Measurements from ENCODE around the gene SLC25A38. TPM values are rescaled to one million over a fixed set of nuclear protein-coding genes. Genes with fewer than 3 reads are reported as not detected.
"Not testable (repeated sequence)": the region's sequence is repeated elsewhere in the genome, so short reads cannot be mapped to it uniquely, and the experiment has no call there.

Gene SLC25A38
- total RNA-seq, 1 donor: 29.6 TPM

DNA sequence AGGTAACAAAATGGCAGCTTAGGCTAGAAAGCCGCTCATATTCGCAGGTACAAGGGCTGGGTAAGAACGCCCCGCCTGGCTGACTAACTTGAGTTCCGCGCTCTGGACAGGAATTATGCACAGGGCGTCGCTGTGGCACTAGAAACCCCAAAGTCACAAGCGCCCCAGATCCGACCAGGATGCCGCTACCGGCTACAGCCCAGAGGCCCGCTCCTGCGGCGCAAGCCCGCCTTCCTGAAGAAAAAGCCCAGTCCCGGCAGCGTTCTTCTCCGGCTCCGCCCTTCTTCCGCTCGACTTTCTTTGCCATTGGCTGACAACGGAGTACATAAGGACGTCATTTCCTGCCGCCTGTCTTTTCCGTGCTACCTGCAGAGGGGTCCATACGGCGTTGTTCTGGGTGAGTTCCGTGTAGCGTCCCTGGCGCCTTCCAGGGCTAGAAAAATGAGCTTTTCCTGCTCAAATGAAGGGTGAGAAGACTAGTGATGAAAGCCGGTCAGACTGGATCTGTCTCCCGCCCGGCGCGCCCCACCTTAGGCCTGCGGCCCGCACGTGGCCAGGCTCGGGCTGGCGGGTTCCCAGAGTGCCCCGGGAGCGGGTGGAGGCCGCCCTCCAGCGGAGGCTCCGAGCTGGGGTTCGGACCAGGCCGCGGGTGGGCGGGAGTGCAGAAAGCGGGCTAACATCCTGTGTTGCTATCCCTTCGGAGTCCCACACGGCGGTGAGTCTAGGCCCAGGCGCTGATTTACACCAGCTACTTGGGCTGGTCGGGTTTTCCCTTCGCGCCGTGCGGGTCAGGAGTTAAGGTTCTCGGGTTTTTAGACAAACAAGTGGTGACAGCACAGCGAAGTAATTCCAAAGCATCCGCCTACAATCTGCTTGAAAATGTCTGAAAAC, 23.4 kb downstream of the SLC25A38 start, which contains the start of gene RPSA:
Gene RPSA, plus strand, starts transcription at position 353 of the 891 bp plus-strand sequence. CDS start 934 bp downstream, outside the sequence.
- peak; percentile 88 to 99 (median 98) for DNase-seq (ENCODE audit: low read depth in 2 of 3, low spot score in 2 of 3)

DNA sequence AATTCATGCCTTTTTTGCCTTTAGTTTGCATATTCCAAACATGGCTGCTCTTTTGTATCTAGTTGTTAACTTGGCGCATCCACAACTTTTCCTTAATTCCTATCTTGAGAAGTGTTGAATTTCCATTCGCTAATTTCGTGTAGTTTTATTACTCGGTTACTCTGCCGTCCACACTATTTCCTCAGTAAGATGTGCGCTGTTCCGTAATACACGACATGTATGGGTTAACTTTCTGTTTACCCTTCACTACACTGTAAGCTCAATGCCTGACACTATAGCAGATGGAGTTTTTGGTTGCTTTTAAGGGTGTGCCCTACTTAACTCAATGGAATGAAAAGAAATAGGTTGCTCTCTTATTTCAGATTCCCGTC, 24.1 kb downstream of the SLC25A38 start:
- DNase-seq (ENCODE audit: low read depth in 2 of 3, low spot score in 2 of 3): no peak

DNA sequence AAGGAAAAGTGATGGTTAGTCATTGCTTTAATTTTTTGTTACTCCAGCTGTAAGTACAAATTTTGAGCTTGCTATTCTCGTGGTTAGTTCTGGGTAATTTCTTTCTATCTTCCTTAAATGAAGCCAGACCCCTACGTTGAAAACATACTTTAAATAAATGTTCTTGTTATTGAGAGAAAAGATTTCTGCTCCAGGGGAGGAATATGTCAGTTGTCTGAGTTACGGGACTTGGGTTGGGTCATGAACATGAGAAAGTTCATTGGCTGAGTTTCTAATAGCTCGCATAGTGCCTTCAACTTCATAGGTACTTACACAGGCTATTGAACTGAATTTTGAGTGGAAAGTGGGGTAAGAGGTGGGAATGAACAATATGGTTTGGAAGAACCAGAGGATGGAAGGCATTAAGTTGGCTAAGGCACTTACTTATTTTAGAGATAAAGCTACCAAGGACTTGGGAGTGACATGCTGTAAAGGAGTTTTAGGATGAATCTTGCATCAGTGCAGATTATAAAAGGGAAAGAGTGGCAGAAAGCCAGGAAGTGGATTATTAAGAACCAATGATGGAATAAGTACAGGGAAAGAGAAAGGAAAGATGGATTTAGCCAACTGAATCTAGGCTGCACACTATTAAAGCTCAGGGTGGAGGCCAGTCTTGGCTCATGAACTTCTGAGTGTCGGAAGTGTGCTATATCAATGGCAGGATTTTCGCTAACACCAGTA, 24.8 kb downstream of the SLC25A38 start:
- no peak for DNase-seq (ENCODE audit: low read depth in 2 of 3, low spot score in 2 of 3)

DNA sequence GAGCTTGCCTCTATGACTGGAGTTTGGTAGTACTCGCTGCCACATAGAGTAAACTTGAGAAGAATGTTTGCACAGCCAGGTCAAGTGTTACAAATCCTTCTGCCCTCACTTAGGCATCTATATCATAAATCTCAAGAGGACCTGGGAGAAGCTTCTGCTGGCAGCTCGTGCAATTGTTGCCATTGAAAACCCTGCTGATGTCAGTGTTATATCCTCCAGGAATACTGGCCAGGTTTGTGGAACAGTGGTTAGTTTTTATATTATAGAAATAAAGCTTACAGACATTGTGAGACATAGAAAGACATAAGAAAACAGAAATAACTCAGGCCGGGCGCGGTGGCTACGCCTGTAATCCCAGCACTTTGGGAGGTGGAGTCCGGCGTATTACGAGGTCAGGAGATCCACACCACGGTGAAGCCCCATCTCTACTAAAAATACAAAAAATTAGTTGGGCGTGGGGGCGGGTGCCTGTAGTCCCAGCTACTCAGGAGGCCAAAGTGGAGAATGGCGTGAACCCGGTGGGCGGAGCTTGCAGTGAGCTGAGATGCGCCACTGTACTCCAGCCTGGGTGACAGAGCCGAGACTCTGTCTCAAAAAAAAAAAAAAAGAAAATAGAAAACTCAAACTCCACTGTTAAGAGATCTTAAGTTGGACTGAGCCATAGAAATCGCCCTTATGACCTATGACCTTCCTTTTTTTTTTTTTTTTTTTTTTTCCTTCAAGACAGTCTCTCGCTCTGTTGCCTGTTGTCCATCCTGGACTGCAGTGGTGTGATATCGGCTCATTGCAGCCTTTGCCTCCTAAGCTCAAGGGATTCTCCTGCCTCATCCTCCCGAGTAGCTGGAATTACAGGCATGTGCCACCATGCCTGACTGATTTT, 25.6 kb downstream of the SLC25A38 start:
- DNase-seq (ENCODE audit: low read depth in 2 of 3, low spot score in 2 of 3): no peak

DNA sequence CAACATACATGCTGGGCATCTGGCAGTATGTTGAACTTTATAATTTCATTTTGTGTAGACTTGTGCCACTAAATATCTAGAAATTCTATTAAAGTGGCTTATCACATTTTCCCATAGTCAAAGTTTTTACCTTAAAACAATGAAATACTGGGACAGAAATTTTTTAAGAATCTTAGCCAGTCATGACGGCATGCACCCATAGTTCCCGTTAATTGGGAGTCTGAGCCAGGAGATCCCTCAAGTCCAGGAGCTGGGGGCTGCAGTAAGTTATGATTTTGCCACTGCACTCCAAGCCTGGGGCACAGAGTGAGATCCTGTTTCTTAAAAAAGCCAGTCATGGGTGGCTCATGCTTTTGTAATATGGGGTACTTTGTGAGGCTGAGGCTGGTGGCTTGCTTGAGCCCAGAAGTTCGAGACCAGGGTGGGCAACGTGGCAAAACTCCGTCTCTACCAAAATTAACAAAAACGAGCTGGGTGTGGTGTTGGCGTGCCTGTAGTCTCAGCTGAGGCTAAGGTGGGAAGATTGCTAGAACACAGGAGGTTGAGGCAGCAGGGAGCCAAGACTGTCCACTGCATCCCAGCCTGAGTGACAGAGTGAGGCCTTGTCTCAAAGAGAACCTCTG, 26.5 kb downstream of the SLC25A38 start:
- no peak for DNase-seq (ENCODE audit: low read depth in 2 of 3, low spot score in 2 of 3)

DNA sequence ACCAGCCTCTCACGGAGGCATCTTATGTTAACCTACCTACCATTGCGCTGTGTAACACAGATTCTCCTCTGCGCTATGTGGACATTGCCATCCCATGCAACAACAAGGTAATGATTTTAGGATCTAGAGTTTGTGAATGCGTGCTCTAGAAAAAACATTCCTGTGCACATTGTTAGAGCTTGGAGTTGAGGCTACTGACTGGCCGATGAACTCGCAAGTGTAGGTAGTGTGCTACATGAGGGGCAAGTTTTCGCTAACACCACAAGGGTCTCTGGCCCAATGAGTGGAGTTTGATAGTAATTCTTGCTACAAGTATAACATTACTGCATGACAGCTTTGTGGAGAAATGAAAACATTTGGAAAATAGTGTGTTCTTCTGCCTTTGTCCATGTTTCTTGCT, 27.7 kb downstream of the SLC25A38 start:
- no peak for DNase-seq (ENCODE audit: low read depth in 2 of 3, low spot score in 2 of 3)

DNA sequence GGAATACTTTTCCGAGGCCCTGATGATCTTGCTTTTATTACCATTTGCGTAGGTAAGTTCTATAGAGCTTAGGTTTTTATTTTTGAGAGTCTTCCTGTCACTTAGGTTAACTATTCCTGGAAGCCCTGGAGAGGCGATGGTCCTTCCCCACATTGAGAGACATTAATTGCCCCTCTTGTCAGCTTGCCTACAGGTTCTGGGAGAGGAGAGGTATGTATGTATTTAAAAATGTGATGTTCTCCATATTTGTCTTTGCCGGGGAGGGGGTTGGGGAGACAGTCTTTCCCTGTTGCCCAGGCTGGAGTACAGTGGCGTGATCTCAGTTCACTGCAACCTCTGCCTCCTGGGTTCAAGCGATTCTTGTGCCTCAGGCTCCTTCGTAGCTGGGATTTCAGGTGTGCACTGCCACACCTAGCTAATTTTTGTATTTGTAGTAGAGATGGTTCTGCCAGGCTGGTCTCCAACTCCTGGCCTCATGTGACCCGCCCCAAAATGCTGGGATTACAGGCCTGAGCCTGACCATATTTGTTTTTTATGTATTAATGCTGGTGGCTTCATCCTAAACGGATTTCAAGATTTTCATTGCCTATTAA, 29.6 kb downstream of the SLC25A38 start:
- no peak for DNase-seq (ENCODE audit: low read depth in 2 of 3, low spot score in 2 of 3)

DNA sequence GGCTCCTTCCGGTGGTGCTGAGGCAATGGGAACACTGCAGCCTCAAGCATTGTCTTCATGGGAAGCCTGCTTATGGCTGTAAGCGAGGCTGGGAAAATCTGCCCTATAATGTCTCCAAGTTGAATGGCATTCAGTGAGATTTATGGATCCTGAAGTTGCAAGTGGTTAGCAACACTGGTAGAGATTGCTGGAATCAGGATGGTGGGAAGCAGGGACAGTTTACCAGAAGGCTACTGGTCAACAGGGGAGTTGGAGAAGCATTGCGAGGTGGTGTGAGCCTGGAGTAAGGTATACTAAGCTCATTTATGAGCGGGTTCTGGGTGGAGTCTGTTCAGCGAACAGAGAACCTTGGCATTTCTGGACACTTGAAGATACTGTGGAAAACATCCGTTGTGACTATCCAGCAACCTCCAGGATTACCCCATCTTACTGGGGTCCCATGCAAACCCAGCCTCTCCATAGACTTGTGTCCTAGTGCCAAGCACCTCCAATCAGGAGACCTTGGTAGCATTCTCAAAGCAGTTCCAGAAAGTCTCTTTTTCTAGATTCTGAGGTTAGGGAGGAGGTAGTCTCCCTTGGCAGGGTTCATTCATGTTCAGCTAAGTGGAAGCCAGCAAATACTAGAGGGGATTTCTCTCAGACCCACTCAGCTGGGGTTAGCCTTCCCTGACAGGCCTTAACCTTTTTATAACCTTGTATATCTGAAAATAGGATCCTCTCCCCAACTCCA, 30.7 kb downstream of the SLC25A38 start:
- DNase-seq (ENCODE audit: low read depth in 2 of 3, low spot score in 2 of 3): no peak

DNA sequence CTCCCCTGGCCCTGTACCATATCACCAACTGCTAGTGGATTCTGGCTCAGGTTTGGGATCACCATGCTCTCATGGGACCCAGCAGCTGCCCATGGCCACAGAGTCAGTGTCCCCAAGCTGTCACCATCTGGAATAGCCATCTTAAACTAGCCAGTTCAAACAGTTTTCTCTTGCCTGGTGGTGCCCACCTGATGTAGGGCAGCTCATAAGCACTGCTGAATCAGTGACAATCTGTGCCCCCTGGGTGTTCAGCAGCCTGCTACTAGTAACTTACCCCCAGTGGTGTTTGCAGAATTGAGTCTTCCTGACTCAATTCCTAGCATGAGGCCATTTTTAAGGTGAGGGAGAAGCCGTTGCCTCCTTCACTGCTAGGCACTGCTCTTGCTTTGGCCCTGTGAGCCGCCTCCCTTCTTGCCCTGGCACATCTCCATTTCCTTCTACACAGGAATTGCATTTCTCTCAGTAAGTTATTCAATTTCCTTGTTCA, 31.3 kb downstream of the SLC25A38 start:
- no peak for DNase-seq (ENCODE audit: low read depth in 2 of 3, low spot score in 2 of 3)

DNA sequence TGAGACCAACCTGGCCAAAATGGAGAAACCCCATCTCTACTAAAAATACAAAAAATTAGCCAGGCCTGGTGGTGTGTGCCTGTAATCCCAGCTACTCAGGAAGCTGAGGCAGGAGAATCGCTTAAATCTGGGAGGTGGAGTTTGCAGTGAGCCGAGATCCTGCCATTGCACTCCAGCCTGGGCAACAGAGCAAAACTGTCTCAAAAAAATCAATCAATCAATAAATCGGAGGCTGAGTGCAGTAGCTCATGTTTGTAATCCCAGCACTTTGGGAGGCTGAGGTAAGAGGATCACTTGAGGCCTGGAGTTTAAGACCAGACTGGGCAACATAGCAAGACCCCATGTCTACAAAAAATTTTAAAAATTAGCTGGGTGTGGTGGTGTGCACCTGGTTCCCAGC, 32.1 kb downstream of the SLC25A38 start:
- not testable (repeated sequence) for DNase-seq (ENCODE audit: low read depth in 2 of 3, low spot score in 2 of 3)

DNA sequence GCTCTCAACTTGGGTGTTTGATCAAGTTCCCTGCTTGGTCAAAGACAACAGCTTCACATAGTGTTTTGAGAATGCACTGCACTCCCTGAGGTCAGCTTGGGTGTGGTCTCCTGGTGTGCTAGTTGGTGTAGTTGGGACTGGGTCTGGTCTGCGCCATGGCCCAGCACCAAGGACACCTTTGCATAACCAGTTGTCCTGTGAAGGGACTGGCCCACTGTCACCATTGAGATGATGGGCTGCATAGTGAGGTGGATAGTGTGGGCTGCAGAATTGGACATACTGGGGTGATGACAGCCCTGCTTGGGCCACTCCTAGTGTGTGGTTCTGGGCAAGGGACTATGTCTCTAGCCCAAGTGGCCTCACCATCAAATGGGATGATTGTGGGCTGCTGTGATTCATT, 32.8 kb downstream of the SLC25A38 start:
- no peak for DNase-seq (ENCODE audit: low read depth in 2 of 3, low spot score in 2 of 3)

DNA sequence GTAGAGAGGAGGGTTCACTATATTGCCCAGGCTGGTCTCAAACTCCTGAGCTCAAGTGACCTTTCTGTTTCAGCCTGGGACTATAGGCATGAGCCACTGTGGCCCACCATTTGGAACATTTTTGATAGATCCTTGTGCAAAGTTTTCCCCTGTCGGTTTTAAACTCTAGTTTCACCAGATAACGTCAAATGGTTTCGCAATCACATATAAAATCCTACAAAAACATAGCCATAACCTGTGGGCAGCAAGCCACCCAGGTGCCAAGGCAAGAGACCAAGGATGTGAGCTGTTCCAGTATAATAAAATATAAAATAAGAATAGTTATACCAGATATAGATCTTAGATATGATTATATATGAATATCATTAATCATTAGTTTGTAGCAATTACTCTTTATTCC, 33.8 kb downstream of the SLC25A38 start:
- not testable (repeated sequence) for DNase-seq (ENCODE audit: low read depth in 2 of 3, low spot score in 2 of 3)

DNA sequence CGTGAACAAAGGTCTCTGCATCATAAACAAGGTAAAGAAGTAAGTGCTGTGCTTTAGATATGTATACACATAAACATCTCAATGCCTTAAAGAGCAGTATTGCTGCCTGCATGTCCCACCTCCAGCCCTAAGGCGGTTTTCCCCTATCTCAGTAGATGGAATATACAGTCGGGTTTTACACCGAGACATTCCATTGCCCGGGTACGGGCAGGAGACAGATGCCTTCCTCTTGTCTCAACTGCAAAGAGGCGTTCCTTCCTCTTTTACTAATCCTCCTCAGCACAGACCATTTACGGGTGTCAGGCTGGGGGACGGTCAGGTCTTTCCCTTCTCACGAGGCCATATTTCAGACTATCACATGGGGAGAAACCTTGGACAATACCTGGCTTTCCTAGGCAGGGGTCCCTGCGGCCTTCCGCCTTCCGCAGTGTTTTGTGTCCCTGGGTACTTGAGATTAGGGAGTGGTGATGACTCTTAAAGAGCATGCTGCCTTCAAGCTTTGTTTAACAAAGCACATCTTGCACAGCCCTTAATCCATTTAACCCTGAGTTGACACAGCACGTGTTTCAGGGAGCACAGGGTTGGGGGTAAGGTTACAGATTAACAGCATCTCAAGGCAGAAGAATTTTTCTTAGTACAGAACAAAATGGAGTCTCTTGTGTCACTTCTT, 35.5 kb downstream of the SLC25A38 start:
- DNase-seq (ENCODE audit: low read depth in 2 of 3, low spot score in 2 of 3): not testable (repeated sequence)

DNA sequence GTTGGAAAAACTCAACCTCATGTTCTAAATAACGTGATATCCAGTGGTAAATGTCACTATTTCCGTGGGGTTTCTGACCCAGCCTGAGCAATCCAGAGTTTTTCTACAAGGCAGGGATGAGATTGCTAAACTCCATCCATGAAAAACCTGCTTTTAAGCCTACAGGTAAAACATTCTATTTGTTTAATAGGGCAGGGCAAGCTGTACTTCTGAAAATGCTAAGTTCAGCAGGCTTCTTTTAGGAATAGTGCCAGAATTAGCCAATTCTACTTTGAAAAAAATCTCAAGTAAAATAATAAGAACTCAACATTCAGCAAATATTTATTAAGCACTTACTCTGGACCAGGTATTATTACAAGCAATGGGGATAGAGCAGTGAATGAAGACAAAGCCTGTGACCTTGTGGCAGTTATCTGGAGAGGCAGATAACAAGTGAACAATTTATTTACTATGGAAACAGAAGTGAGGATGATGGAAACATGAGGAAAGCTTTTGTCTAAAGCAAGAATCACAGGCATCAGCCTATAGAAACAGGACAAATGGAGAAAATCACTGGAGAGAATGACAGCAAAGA, 36.7 kb downstream of the SLC25A38 start:
- no peak for DNase-seq (ENCODE audit: low read depth in 2 of 3, low spot score in 2 of 3)

DNA sequence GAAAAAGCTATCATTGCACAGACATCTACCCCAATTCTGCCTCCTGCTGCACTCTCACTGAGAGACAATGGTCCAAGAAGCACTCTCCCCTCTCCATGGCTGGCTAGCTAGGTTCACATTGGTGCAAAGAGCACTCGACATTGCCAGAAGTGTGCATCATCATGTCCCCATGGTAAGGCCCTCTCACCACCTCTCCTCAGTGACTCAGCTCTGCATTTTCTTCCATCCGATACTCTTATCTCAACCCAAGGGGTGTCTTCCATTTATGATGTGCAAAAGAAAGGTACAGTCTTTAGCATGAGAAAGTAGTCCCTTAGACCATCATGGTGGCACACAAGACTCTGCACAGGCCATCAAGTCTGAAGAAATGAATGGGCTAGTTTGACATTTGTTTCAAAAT, 37.4 kb downstream of the SLC25A38 start:
- no peak for DNase-seq (ENCODE audit: low read depth in 2 of 3, low spot score in 2 of 3)

DNA sequence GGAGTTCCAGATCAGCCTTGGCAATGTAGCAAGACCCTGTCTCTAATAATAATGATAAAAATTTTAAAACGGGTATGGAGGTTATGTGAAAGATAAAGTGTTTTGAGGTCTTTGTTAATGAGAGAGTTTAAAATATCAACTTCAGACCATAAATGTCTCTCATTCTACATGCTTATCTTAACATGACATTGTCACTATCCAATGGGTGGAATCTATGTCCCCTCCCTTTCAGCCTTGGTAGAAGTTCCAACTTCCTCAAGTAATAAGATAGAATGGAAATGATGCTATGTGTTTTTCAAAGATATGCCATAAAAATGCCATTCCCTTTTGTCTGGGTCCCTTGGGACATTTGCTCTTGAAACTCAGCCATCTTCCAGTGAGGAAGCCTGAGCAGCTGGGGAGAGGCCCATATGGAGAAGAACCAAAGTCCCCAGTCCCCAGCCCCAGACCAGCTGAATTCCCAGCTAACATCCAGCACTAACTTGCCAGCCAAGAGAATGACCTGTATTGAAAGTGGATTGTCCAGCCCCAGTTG, 40.3 kb downstream of the SLC25A38 start:
- DNase-seq (ENCODE audit: low read depth in 2 of 3, low spot score in 2 of 3): no peak

DNA sequence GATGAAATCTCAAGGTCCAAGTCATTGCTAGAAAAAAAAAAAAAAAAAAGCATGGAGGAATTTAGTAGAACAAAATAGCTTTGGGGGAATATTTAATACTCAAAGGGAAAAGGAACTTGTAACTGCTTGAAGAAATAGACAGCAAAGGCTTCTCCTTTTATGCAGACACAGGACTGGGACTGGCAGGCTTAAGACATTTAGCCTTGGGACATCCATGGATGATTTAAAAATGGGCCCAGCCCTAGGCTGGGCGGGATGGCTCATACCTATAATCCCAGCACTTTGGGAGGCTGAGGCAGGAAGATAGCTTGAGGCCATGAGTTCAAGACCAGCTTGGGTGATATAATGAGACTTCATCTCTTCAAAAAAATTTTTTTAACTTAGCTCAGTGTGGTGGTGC, 43.1 kb downstream of the SLC25A38 start:
- no peak for DNase-seq (ENCODE audit: low read depth in 2 of 3, low spot score in 2 of 3)

DNA sequence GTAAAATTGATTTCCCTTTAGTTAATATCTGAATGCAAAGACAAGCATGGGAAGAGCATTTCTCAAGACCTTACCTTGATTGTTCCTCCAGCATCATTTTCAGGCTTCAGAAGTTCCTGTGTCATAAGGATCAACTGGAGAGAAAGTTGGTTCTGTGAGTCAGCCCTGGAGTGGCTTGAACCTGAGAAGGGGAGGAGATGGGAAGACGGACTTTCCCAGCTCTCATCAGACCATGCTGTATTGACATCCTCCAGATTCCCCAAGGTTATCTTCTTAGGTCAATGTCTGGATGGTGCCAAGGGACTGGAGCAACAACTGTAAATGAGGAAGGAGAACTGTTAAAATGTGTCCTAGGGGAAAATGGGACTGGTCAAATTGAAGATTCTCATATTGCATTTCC, 44.3 kb downstream of the SLC25A38 start:
- no peak for DNase-seq (ENCODE audit: low read depth in 2 of 3, low spot score in 2 of 3)
